Stimulated activated CD8-positive, alpha-beta memory T cell treated with anti-CD3 and anti-CD28 coated beads, Interleukin-7, amount 100 ng/mL, for 4 hours (primary cell): Measurements from ENCODE around the gene CRKL.
A peak's percentile ranks its signal among the peaks of the same experiment; 100 is the strongest.
"Not testable (repeated sequence)": the region's sequence is repeated elsewhere in the genome, so short reads cannot be mapped to it uniquely, and the experiment has no call there.

Source experiments
- DNase-seq, 2 donors: peaks; one replicate each; pipeline ENCODE4 v3.0.0-alpha.2; 2020; ENCODE audit warnings: low read depth in 2 of 2

Gene CRKL

GRCh38 chr22:20966883-20967696, 49.9 kb downstream of the CRKL start, which contains the start of gene AIFM3:
TSS of gene AIFM3 (plus strand) at chr22:20967255. CDS start at chr22:20967945, 690 bp downstream.
- DNase-seq: no peak

GRCh38 chr22:20967697-20968211, 50.5 kb downstream of the CRKL start:
- DNase-seq: no peak

- DNase-seq: no peak
Observed at GRCh38 chr22:20968281-20968977, 51.2 kb downstream of the CRKL start.

GRCh38 chr22:20970939-20971657, 53.9 kb downstream of the CRKL start:
- DNase-seq: no peak

GRCh38 chr22:20972014-20972694, 54.9 kb downstream of the CRKL start:
- DNase-seq: not testable (repeated sequence)

- DNase-seq: no peak
Observed at GRCh38 chr22:20972933-20973577, 55.8 kb downstream of the CRKL start.

GRCh38 chr22:20973634-20974286, 56.6 kb downstream of the CRKL start:
- DNase-seq: no peak

GRCh38 chr22:20974336-20974955, 57.2 kb downstream of the CRKL start:
- DNase-seq: no peak

- no peak for DNase-seq
Observed at GRCh38 chr22:20975541-20976290, 58.5 kb downstream of the CRKL start.

- no peak for DNase-seq
Observed at GRCh38 chr22:20976291-20976877, 59.2 kb downstream of the CRKL start.

GRCh38 chr22:20977019-20977418, 59.8 kb downstream of the CRKL start:
- no peak for DNase-seq

- DNase-seq: no peak
Observed at GRCh38 chr22:20977516-20978170, 60.4 kb downstream of the CRKL start.

- DNase-seq: no peak
Observed at GRCh38 chr22:20978419-20978818, 61.2 kb downstream of the CRKL start.

- DNase-seq: peak; percentile 49 to 59
Observed at GRCh38 chr22:20979243-20979809, 62.1 kb downstream of the CRKL start.

- DNase-seq: no peak
Observed at GRCh38 chr22:20979940-20980453, 62.8 kb downstream of the CRKL start.

GRCh38 chr22:20980523-20980922, 63.3 kb downstream of the CRKL start:
- DNase-seq: no peak

GRCh38 chr22:20980938-20981722, 63.9 kb downstream of the CRKL start:
- DNase-seq: no peak
